Activated naive CD8-positive, alpha-beta T cell treated with anti-CD3 and anti-CD28 coated beads, Interleukin-2, amount 10 ng/mL, durations not matched to agents 7 days and 5 days (primary cell): ENCODE results near the gene PNKP. TPM values are rescaled to one million over a fixed set of nuclear protein-coding genes. Genes with fewer than 3 reads are reported as not detected.

Experiments
- ATAC-seq: fragments of 150-1000 bp; cut with Tn5 transposase; one replicate; pipeline ENCODE4 v1.10.0; 2021; ENCODE audit warnings: low read depth, moderate library complexity
- POLR2A ChIA-PET: fragments of 350-600 bp; sonication (Branson Sonifier 250); formaldehyde crosslinking; loops from one replicate; lab custom pipeline; 2021; ENCODE audit warnings: antibody characterized with exemption; lab: Charles Lee
- DNase-seq: peaks from one replicate; pipeline ENCODE4 v3.0.0; 2021
- H3K27ac Mint-ChIP-seq: one replicate; pipeline ENCODE4 v1.8.0; 2022; ENCODE audit warnings: mild to moderate bottlenecking, mixed read lengths
- H3K27me3 Mint-ChIP-seq: one replicate; pipeline ENCODE4 v1.8.0; 2022; ENCODE audit warnings: mild to moderate bottlenecking, moderate library complexity, mixed read lengths
- H3K36me3 Mint-ChIP-seq: one replicate; pipeline ENCODE4 v1.8.0; 2021; ENCODE audit warnings: mild to moderate bottlenecking, mixed read lengths
- H3K4me1 Mint-ChIP-seq: one replicate; pipeline ENCODE4 v1.8.0; 2021; ENCODE audit warnings: mixed read lengths
- H3K4me3 Mint-ChIP-seq: one replicate; pipeline ENCODE4 v1.8.0; 2022; ENCODE audit warnings: mild to moderate bottlenecking, moderate library complexity, mixed read lengths
- H3K9me3 Mint-ChIP-seq: one replicate; pipeline ENCODE4 v1.8.0; 2021; ENCODE audit warnings: mixed read lengths
- total RNA-seq, 2 experiments: library from RNA; stranded (reverse); gene quantifications; one replicate each; pipeline ENCODE4 v1.2.3, GENCODE V29; 2021

Gene PNKP
- total RNA-seq, 2 experiments from 2014 or later = 144 to 160 TPM

DNA sequence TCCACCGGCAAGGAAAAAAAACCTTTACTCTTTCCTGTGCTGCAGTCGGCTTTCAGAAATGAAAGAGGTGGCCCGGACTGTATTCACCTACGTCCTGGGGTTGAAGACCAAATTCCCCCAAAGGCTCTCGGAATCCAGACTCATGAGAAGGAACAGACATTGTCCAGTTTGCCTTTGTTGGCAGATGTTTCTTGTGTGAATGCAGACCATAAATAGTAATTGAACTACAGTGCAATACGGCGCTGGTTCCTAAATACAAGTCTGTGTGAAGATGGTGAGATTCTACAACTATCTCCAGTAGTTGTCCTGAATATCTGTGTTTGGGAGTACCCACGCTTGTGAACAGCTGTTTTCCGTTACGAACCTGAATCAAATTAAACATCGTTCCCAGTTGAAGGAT is 27.7 kb downstream of the PNKP start:
- H3K27me3 Mint-ChIP-seq = no peaks in the 10 kb centered on the region
- no peak for DNase-seq
- POLR2A ChIA-PET = no interaction called here

DNA sequence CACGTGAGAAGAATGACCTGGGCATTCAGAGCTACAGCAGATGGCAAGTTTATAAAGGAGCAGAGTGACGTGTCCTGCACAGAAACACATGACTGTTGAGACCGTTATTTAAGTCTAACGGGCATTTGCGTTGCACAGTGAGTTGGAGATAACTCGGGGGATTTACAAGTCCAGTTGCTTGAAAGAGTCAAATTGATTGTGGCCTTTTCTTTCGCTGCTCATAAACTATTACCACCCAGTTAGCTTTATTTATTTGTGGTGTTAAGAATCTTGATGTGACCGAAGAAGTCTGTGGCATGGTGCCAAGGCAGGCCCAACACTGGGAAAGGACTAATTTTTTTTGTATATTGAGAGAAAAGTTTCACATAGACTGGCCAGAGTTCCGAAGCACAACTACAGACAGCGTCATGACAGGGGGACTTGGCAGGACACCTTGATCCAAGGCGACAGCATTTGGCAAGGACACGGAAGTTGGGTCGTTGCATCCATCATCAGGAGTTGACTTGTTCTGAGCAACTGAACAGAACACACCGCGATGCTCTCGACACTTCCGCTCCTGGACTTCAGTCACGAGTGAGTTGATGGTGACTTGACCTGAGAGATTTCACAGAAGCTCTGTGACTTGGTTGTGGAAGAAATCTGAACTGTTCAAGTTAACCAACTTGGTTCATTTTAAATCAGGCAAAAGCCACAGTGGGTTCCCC is 28.3 kb downstream of the PNKP start:
- DNase-seq (no peak), ATAC-seq (no peak)
- H3K4me1 Mint-ChIP-seq = peaks cover 12% of the 10 kb centered on the region
- peaks cover 21% of the 10 kb centered on the region for H3K36me3 Mint-ChIP-seq
- no peaks in the 10 kb centered on the region for H3K27me3 Mint-ChIP-seq
- H3K9me3 Mint-ChIP-seq = no peaks in the 10 kb centered on the region
- H3K4me3 Mint-ChIP-seq = no peak overlapping the region
- H3K27ac Mint-ChIP-seq = no peak overlapping the region
- POLR2A ChIA-PET = no interaction called here

More for the DNA sequence above, 27.7 kb downstream of the PNKP start:
- Mint-ChIP-seq H3K36me3 (peaks cover 21% of the 10 kb centered on the region), H3K9me3 (no peaks in the 10 kb centered on the region), H3K4me1 (peaks cover 12% of the 10 kb centered on the region), H3K4me3 (no peak overlapping the region), H3K27ac (no peak overlapping the region)
- no peak for ATAC-seq

- no peaks in the 10 kb centered on the region for H3K27me3 Mint-ChIP-seq
- H3K36me3 Mint-ChIP-seq = peaks cover 24% of the 10 kb centered on the region
- H3K27ac Mint-ChIP-seq = peak overlapping the region; percentile 9
- POLR2A ChIA-PET = interaction anchor here (0.9 kb wide), 1 partner anchor 14 kb away, joined by 3 read pairs; the partner anchor contains the start of gene PTOV1
- no peak overlapping the region for H3K4me3 Mint-ChIP-seq
- H3K4me1 Mint-ChIP-seq = peaks cover 20% of the 10 kb centered on the region
- H3K9me3 Mint-ChIP-seq = no peaks in the 10 kb centered on the region
- ATAC-seq (no peak), DNase-seq (no peak)
These were observed 30.0 kb downstream of the PNKP start for GRCh38 chr19:49837425-49837824.

GRCh38 chr19:49837009-49837310 is 30.4 kb downstream of the PNKP start:
- H3K4me1 Mint-ChIP-seq = peaks cover 23% of the 10 kb centered on the region
- ATAC-seq = no peak
- POLR2A ChIA-PET = interaction anchor here (0.9 kb wide), 1 partner anchor 14 kb away, joined by 3 read pairs; the partner anchor contains the start of gene PTOV1
- H3K27ac Mint-ChIP-seq = no peak overlapping the region
- H3K4me3 Mint-ChIP-seq = no peak overlapping the region
- peaks cover 25% of the 10 kb centered on the region for H3K36me3 Mint-ChIP-seq
- no peaks in the 10 kb centered on the region for H3K27me3 Mint-ChIP-seq
- no peaks in the 10 kb centered on the region for H3K9me3 Mint-ChIP-seq
- no peak for DNase-seq

DNA sequence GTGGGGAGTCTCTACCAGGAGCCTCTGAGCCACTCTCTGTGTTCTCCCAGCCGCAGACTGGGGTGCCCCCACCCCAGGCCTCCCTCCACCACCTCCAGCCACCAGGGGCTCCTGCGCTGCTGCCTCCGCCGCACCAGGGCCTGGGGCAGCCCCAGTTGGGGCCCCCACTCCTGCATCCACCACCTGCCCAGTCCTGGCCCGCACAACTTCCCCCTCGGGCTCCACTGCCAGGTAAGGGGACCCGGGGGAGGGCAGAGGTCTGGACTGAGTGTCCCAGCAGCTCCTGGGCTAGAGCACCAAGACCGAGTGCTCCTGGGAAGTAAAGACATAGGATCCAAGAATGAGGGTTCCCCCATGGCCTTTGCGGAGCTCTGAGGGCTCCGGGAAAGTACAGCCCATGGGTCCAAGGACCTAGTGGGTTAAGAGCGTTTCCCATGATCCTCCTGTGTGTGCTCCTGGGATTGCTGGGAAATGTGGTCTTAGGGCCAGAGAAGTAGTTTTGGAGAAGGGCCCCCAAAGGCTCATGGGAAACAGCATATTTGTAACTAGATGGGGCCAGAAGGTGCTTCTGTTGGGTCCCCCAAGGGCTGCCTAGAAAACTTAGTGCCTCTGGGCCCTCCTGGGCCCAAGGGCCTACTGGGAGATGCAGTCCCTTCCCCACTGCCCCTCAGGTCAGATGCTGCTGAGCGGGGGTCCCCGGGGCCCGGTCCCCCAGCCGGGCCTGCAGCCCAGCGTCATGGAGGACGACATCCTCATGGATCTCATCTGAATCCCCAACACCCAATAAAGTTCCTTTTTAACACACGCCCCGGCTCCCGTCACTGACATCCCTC is 31.0 kb downstream of the PNKP start:
- H3K9me3 Mint-ChIP-seq = no peaks in the 10 kb centered on the region
- no peaks in the 10 kb centered on the region for H3K27me3 Mint-ChIP-seq
- H3K4me3 Mint-ChIP-seq = no peak overlapping the region
- no peak overlapping the region for H3K27ac Mint-ChIP-seq
- H3K36me3 Mint-ChIP-seq = peaks cover 27% of the 10 kb centered on the region
- H3K4me1 Mint-ChIP-seq = peaks cover 26% of the 10 kb centered on the region
- POLR2A ChIA-PET = interaction anchor here (0.9 kb wide), 1 partner anchor 15 kb away, joined by 3 read pairs; the partner anchor contains the start of gene PTOV1
- ATAC-seq = no peak
- DNase-seq = no peak

DNA sequence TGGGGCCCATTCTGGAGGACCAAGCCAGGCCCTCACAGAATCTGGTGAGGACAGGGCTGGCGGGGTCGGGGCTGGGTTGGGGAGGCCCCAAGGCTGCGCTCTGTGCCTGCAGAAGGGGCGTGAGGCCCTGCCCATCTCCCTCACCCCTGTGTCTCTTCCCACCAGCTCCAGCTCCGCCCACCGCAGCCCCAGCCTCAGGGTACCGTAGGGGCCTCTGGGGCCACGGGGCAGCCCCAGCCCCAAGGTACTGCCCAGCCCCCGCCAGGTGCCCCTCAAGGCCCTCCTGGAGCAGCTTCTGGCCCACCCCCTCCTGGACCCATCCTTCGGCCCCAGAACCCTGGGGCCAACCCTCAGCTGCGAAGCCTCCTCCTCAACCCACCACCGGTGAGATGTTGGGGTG is 31.8 kb downstream of the PNKP start:
- Mint-ChIP-seq H3K9me3 (no peaks in the 10 kb centered on the region), H3K27me3 (no peaks in the 10 kb centered on the region), H3K4me1 (peaks cover 26% of the 10 kb centered on the region), H3K36me3 (peaks cover 24% of the 10 kb centered on the region), H3K27ac (no peak overlapping the region), H3K4me3 (no peak overlapping the region)
- POLR2A ChIA-PET = no interaction called here
- ATAC-seq (no peak), DNase-seq (no peak)

DNA sequence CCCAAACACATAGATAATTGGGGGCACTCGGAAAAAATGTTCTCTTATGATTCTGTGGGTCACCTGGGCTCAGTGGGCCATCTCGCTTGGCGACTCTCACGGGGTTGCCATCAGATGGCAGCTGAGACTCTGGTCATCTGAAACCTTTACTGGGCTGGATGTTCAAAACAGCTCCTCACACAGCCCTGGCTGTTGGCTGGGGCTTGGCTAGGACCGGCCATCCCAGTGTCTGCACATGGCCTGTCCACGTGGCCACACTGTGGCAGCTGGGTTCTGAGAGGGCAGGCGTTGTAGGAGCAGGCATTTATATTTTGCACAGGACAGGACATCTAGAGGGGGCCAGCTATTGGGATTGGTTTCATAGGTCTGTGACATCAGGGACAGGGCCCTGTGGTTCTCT is 33.8 kb downstream of the PNKP start:
- Mint-ChIP-seq H3K27ac (peak overlapping the region; percentile 61), H3K9me3 (no peaks in the 10 kb centered on the region), H3K4me1 (peaks cover 26% of the 10 kb centered on the region), H3K36me3 (peaks cover 16% of the 10 kb centered on the region), H3K4me3 (no peak overlapping the region), H3K27me3 (no peaks in the 10 kb centered on the region)
- DNase-seq = no peak
- POLR2A ChIA-PET = interaction anchor here (0.6 kb wide), 1 partner anchor 20 kb away, joined by 3 read pairs; the partner anchor contains the start of gene FUZ
- ATAC-seq = no peak

- H3K27ac Mint-ChIP-seq = peak overlapping the region; percentile 76
- peaks cover 21% of the 10 kb centered on the region for H3K4me1 Mint-ChIP-seq
- peaks cover 11% of the 10 kb centered on the region for H3K36me3 Mint-ChIP-seq
- no peak for ATAC-seq
- no peaks in the 10 kb centered on the region for H3K27me3 Mint-ChIP-seq
- POLR2A ChIA-PET = interaction anchor here (0.6 to 1.4 kb wide), 2 partner anchors 15 to 97 kb away, joined by 3 read pairs; partner anchors contain the start of genes MED25 and NUP62
- DNase-seq = no peak
- H3K4me3 Mint-ChIP-seq = peak overlapping the region; percentile 12
- H3K9me3 Mint-ChIP-seq = no peaks in the 10 kb centered on the region
These were observed 34.8 kb downstream of the PNKP start for GRCh38 chr19:49832556-49832955.

- no peaks in the 10 kb centered on the region for H3K27me3 Mint-ChIP-seq
- no peak overlapping the region for H3K4me3 Mint-ChIP-seq
- DNase-seq (no peak), ATAC-seq (no peak)
- peaks cover 16% of the 10 kb centered on the region for H3K4me1 Mint-ChIP-seq
- POLR2A ChIA-PET = interaction anchor here (1.0 to 1.4 kb wide), 2 partner anchors 19 to 98 kb away, joined by 3 read pairs; partner anchors contain the start of genes NUP62 and PTOV1
- H3K9me3 Mint-ChIP-seq = no peaks in the 10 kb centered on the region
- H3K27ac Mint-ChIP-seq = no peak overlapping the region
- peaks cover 9% of the 10 kb centered on the region for H3K36me3 Mint-ChIP-seq
These were observed 35.8 kb downstream of the PNKP start for GRCh38 chr19:49831592-49831991.

- Mint-ChIP-seq H3K4me3 (no peak overlapping the region), H3K36me3 (peaks cover 9% of the 10 kb centered on the region), H3K4me1 (peaks cover 16% of the 10 kb centered on the region), H3K27ac (peak overlapping the region; percentile 63), H3K9me3 (no peaks in the 10 kb centered on the region), H3K27me3 (no peaks in the 10 kb centered on the region)
- ATAC-seq (no peak), DNase-seq (no peak)
- POLR2A ChIA-PET = interaction anchor here (0.5 to 1.0 kb wide), 3 partner anchors 9 to 20 kb away, joined by 3 read pairs; no protein-coding TSS in a partner anchor
These were observed 36.6 kb downstream of the PNKP start for GRCh38 chr19:49830766-49831165.

- H3K36me3 Mint-ChIP-seq = peaks cover 8% of the 10 kb centered on the region
- POLR2A ChIA-PET = no interaction called here
- peaks cover 14% of the 10 kb centered on the region for H3K4me1 Mint-ChIP-seq
- no peaks in the 10 kb centered on the region for H3K27me3 Mint-ChIP-seq
- H3K4me3 Mint-ChIP-seq = no peak overlapping the region
- no peak for DNase-seq
- no peaks in the 10 kb centered on the region for H3K9me3 Mint-ChIP-seq
- no peak overlapping the region for H3K27ac Mint-ChIP-seq
- no peak for ATAC-seq
These were observed 37.7 kb downstream of the PNKP start for GRCh38 chr19:49829721-49830120.

DNA sequence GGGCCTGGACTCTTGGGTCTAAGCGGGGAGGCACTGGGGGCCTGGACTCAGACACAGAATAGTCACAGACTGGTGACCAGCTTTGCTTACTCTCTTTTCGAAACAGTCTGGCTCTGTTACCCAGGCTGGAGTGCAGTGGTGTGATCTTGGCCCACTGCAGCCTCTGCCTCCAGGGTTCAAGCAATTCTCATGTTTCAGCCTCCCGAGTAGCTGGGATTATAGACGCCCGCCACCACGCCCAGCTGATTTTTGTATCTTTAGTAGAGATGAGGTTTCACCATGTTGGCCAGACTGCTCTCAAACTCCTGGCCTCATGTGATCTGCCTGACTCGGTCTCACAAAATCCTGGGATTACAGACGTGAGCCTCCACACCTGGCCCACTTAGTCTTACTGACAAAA is 38.2 kb downstream of the PNKP start:
- no peak overlapping the region for H3K4me3 Mint-ChIP-seq
- POLR2A ChIA-PET = no interaction called here
- H3K4me1 Mint-ChIP-seq = peaks cover 14% of the 10 kb centered on the region
- H3K9me3 Mint-ChIP-seq = no peaks in the 10 kb centered on the region
- H3K27ac Mint-ChIP-seq = no peak overlapping the region
- DNase-seq (no peak), ATAC-seq (no peak)
- no peaks in the 10 kb centered on the region for H3K27me3 Mint-ChIP-seq
- peaks cover 8% of the 10 kb centered on the region for H3K36me3 Mint-ChIP-seq

DNA sequence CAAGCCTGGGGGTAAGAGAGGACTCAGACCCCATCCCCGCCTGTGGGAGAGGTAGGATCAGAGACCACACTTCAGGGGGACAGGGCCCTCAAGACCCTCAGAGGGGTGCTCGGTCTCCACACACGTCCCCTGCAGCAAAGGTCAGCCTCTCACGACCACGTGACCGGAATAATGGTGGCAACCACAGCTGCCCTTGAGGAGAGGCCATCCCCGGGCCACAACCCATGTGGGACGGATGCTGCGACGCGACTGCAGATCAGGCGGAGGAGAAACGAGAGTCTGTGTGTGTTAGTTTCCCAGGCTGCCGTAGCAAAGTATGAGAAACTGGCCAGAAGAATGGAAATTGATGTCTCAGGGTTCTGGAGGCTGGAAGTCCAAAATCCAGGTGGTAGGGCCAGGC is 40.3 kb downstream of the PNKP start:
- no peaks in the 10 kb centered on the region for H3K9me3 Mint-ChIP-seq
- DNase-seq = no peak
- H3K4me3 Mint-ChIP-seq = no peak overlapping the region
- H3K27me3 Mint-ChIP-seq = no peaks in the 10 kb centered on the region
- H3K36me3 Mint-ChIP-seq = peaks cover 6% of the 10 kb centered on the region
- no peak for ATAC-seq
- POLR2A ChIA-PET = no interaction called here
- H3K27ac Mint-ChIP-seq = no peak overlapping the region
- H3K4me1 Mint-ChIP-seq = peaks cover 5% of the 10 kb centered on the region
